Tibial nerve (tissue), 4 donors: Measurements from ENCODE around the gene KRT85. TPM values are rescaled to one million over a fixed set of nuclear protein-coding genes. Genes with fewer than 3 reads are reported as not detected.

ENCODE experiments used
- DNase-seq, 2 donors: peaks; one replicate each; pipeline ENCODE4 v3.0.0-alpha.2; 2019; ENCODE audit warnings: low spot score in 2 of 2
- H3K27ac ChIP-seq, 4 donors: fragments of 200-600 bp; sonication (generic) in 3 of 4; one replicate each; pipeline ENCODE4 v1.5.1; 2017 to 2019; ENCODE audit warnings: mild to moderate bottlenecking in 1 of 4
- H3K27me3 ChIP-seq, 2 donors: fragments of 200-600 bp; sonication (generic) in 1 of 2; one replicate each; pipeline versions ENCODE4 v1.5.1 to v1.6.0; 2017 to 2019
- H3K36me3 ChIP-seq, 3 donors: fragments of 200-600 bp; sonication (generic); one replicate each; pipeline ENCODE4 v1.5.1; 2018 to 2019
- H3K4me1 ChIP-seq, 4 donors: fragments of 200-600 bp; sonication (generic) in 3 of 4; one replicate each; pipeline ENCODE4 v1.5.1; 2017 to 2019
- H3K4me3 ChIP-seq, 4 donors: fragments of 200-600 bp; sonication (generic) in 3 of 4; one replicate each; pipeline ENCODE4 v1.5.1; 2017 to 2019; ENCODE audit warnings: mild to moderate bottlenecking in 1 of 4, moderate library complexity in 1 of 4
- H3K9me3 ChIP-seq, 4 donors: fragments of 200-600 bp; sonication (generic) in 3 of 4; one replicate each; pipeline ENCODE4 v1.5.1; 2017 to 2019
- CTCF ChIP-seq, 5 experiments: fragments of 200-600 bp in 3 of 5; fragments of 450-650 bp in 2 of 5; sonication (generic) in 3 of 5; IDR thresholded peaks; one replicate each; pipeline ENCODE4 v1.5.1; 2016 to 2019; ENCODE audit warnings: antibody characterized with exemption in 5 of 5, mild to moderate bottlenecking in 3 of 5, moderate library complexity in 2 of 5
- EP300 ChIP-seq, 2 donors: sonication (generic); formaldehyde crosslinking; IDR thresholded peaks; one replicate each; pipeline ENCODE4 v1.6.1; 2017; ENCODE audit warnings: antibody characterized with exemption in 2 of 2, mild to moderate bottlenecking in 1 of 2
- POLR2A ChIP-seq, 2 donors: fragments of 450-650 bp; IDR thresholded peaks; one replicate each; pipeline ENCODE4 v1.6.1; 2017; ENCODE audit warnings: antibody characterized with exemption in 2 of 2, mild to moderate bottlenecking in 2 of 2, moderate library complexity in 2 of 2
- WGBS, 2 donors: methylation state at CpG; one replicate each; pipeline ENCODE4 v1.1.5; 2018; 5-methylcytosine and 5-hydroxymethylcytosine counted together
- total RNA-seq, 4 donors: library from RNA; depleted of rRNA; stranded (reverse); fragments of >200 nt; gene quantifications; one replicate each; pipeline ENCODE4 v1.1.0, GENCODE V29; 2016

Gene KRT85
- total RNA-seq, 4 donors from 2014 or later = not detected

GRCh38 chr12:52364901-52365489, 2.3 kb downstream of the KRT85 start:
- Histone ChIP-seq H3K36me3 (no peaks in the 10 kb centered on the region), H3K27me3 (peaks cover 0 to 3% of the 10 kb centered on the region in 2 donors), H3K9me3 (no peaks in the 10 kb centered on the region), H3K27ac (no peak overlapping the region), H3K4me3 (no peak overlapping the region), H3K4me1 (no peaks in the 10 kb centered on the region)
- whole genome bisulfite sequencing, 2 donors = 82 to 83% methylated on average over 14 of the region's 14 CpGs
- no peak for DNase-seq
- no peak for TF ChIP-seq POLR2A (IDR thresholded peaks at IDR 0.05)
- TF ChIP-seq EP300 (IDR thresholded peaks at IDR 0.05) = no peak
- no peak for TF ChIP-seq CTCF (IDR thresholded peaks at IDR 0.05)

DNA sequence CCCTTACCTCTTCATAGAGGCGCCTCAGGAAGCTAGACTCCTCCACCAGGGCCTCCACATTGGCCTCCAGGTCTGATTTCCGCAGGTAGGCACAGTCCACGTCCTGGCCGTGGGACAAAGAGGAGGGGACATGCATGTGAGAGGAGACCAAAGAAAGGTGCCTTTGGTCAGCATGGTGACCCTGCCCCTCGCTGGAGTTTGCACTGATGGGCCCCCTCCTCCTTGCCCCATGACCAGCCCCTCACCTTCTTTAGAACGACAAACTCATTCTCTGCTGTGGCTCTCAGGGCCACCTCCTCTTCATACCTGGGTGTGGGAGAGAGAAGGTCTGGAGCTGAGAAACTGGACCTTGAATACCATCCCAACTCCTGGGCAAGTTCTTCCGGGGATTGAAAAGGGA, 3.2 kb downstream of the KRT85 start:
- DNase-seq = no peak
- H3K36me3 ChIP-seq = no peaks in the 10 kb centered on the region
- no peaks in the 10 kb centered on the region for H3K9me3 ChIP-seq
- TF ChIP-seq CTCF (IDR thresholded peaks at IDR 0.05) (no peak), POLR2A (IDR thresholded peaks at IDR 0.05) (no peak), EP300 (IDR thresholded peaks at IDR 0.05) (no peak)
- 70 to 83% methylated on average over 7 of the region's 7 CpGs for WGBS, 2 donors
- H3K4me1 ChIP-seq = no peaks in the 10 kb centered on the region
- H3K4me3 ChIP-seq = no peak overlapping the region
- H3K27me3 ChIP-seq = peaks cover 0 to 3% of the 10 kb centered on the region in 2 donors
- no peak overlapping the region for H3K27ac ChIP-seq

GRCh38 chr12:52363111-52363679, 4.1 kb downstream of the KRT85 start:
- DNase-seq = no peak
- 92 to 95% methylated on average over 12 of the region's 12 CpGs for WGBS, 2 donors
- Histone ChIP-seq H3K36me3 (no peaks in the 10 kb centered on the region), H3K4me1 (no peaks in the 10 kb centered on the region), H3K9me3 (no peaks in the 10 kb centered on the region), H3K27ac (no peak overlapping the region), H3K27me3 (peaks cover 0 to 2% of the 10 kb centered on the region in 2 donors), H3K4me3 (no peak overlapping the region)
- TF ChIP-seq EP300 (IDR thresholded peaks at IDR 0.05) (no peak), CTCF (IDR thresholded peaks at IDR 0.05) (no peak), POLR2A (IDR thresholded peaks at IDR 0.05) (no peak)

DNA sequence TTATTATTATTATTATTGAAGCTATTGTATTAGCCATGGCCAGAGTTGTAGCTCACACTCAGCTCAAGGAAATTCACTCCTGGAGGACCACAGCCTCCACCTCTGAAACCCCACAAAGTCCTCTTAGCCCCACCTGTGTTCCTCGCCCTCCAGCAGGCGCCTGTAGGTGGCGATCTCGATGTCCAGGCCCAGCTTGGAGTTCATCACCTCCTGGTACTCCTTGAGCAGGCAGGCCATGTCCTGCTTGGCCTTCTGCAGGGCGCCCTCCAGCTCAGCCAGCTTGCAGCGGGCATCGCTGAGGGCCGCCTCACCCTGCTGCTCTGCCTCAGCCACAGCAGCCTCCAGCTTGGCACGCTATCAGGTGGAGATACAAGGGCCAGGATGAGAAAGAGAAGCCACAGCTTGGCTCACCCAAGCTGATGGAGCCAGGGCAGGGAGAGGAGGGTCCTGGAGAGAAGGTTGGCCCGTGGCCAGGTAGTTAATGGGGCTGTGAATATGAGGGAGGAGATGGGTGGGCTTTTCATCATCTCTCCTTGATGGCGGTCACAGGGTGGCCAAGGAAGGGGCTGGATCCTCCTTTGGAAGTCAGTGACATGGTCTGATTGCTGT, 5.1 kb downstream of the KRT85 start:
- Histone ChIP-seq H3K9me3 (no peaks in the 10 kb centered on the region), H3K4me3 (no peak overlapping the region), H3K27ac (no peak overlapping the region), H3K4me1 (no peaks in the 10 kb centered on the region), H3K27me3 (peaks cover 0 to 4% of the 10 kb centered on the region in 2 donors), H3K36me3 (no peaks in the 10 kb centered on the region)
- no peak for DNase-seq
- TF ChIP-seq POLR2A (IDR thresholded peaks at IDR 0.05) = no peak
- no peak for TF ChIP-seq EP300 (IDR thresholded peaks at IDR 0.05)
- no peak for TF ChIP-seq CTCF (IDR thresholded peaks at IDR 0.05)
- 82 to 87% methylated on average over 10 to 11 of the region's 11 CpGs for WGBS, 2 donors

- Histone ChIP-seq H3K4me1 (no peaks in the 10 kb centered on the region), H3K9me3 (no peaks in the 10 kb centered on the region), H3K36me3 (no peaks in the 10 kb centered on the region), H3K27ac (no peak overlapping the region), H3K4me3 (no peak overlapping the region), H3K27me3 (peaks cover 0 to 4% of the 10 kb centered on the region in 2 donors)
- TF ChIP-seq EP300 (IDR thresholded peaks at IDR 0.05) (no peak), POLR2A (IDR thresholded peaks at IDR 0.05) (no peak), CTCF (IDR thresholded peaks at IDR 0.05) (no peak)
- DNase-seq = no peak
- 90 to 95% methylated on average over 1 of the region's 1 CpG for WGBS, 2 donors
Measured at GRCh38 chr12:52361553-52361952, 5.7 kb downstream of the KRT85 start.
